Pancreas (tissue), 10 donors: ENCODE results near the gene PNKP. TPM values are rescaled to one million over a fixed set of nuclear protein-coding genes. Genes with fewer than 3 reads are reported as not detected.

ENCODE experiments used
- ATAC-seq, 4 donors: fragments of 200-7000 bp; cut with Tn5 transposase; one replicate each; pipeline versions ENCODE4 v1.8.0 to v1.9.1; 2020; ENCODE audit warnings: mild to moderate bottlenecking in 4 of 4, moderate library complexity in 4 of 4
- DNase-seq, 6 donors: peaks; one replicate each; pipeline ENCODE4 v3.0.0-alpha.2; 2020
- FAIRE-seq: peaks from 2 replicates; lab custom pipeline; 2012; peaks lifted over from hg19 to GRCh38; lab: Jason Lieb, UNC
- H3K27ac ChIP-seq, 4 donors: fragments of 200-600 bp; sonication (generic); 1 replicate in 3 of 4; 2 replicates in 1 of 4; pipeline versions ENCODE4 v1.5.0 to v1.8.0; 2020
- H3K27me3 ChIP-seq, 4 donors: fragments of 200-600 bp; one replicate each; pipeline ENCODE4 v1.8.0; 2021
- H3K36me3 ChIP-seq, 3 donors: fragments of 200-600 bp; sonication (generic) in 1 of 3; one replicate each; pipeline versions ENCODE4 v1.5.0 to v1.8.0; 2020 to 2021
- H3K4me1 ChIP-seq, 3 donors: fragments of 200-600 bp; one replicate each; pipeline ENCODE4 v1.8.0; 2021
- H3K4me3 ChIP-seq, 4 donors: fragments of 200-600 bp; sonication (generic) in 2 of 4; one replicate each; pipeline versions ENCODE4 v1.5.0 to v1.8.0; 2020 to 2021
- H3K9me3 ChIP-seq, 4 donors: fragments of 200-600 bp; one replicate each; pipeline ENCODE4 v1.8.0; 2021
- CTCF ChIP-seq, 4 donors: fragments of 200-600 bp; sonication (generic) in 3 of 4; IDR thresholded peaks; one replicate each; pipeline versions ENCODE4 v1.5.0 to v1.8.0; 2021; ENCODE audit warnings: antibody characterized with exemption in 4 of 4
- WGBS, 2 donors: extraction: QIAGEN DNeasy Blood & Tissue Kit; methylation state at CpG; one replicate each; pipeline ENCODE4 v1.1.7; 2013; 5-methylcytosine and 5-hydroxymethylcytosine counted together
- intact Hi-C, 3 donors: fragments of 100-400 bp; cut with DNase I; formaldehyde crosslinking; loops; one replicate each; pipeline versions ENCODE4 v1.11.1 to v1.14.2; 2022
- polyA plus RNA-seq, 2 donors: library from polyadenylated mRNA; stranded (reverse); fragments of 200-250 nt; gene quantifications; one replicate each; pipeline ENCODE4 v1.2.3, GENCODE V29; 2013
- total RNA-seq, 6 donors: library from RNA; stranded (reverse); fragmentation: NEBNext Ultra II Directional in 4 of 6; extraction: Animal tissue kit (Norgen Biotek cat#: 25700) in 4 of 6; gene quantifications; one replicate each; pipeline versions ENCODE4 v1.2.1 to v1.2.4, GENCODE V29; 2021 to 2023
- donor health status: healthy with polysubstance abuse.
- donor health status: DM: no; HTN: no; CAD: no; lungs with moderate emphysema.
- donor health status: DM: no; HTN: no; CAD: no.
- donor health status: control.
- donor health status: control.
- donor health status: Bipolar disorder and iron deficiency.
- donor health status: DM: yes; HTN: yes; CAD: no.
- donor health status: DM: no; HTN: no; CAD: no.
- donor health status: DM: no; HTN: no; CAD: no.
- donor health status: DM: yes; HTN: yes; CAD: no.

The PNKP gene
- total and polyA plus RNA-seq, 8 donors, result 28.7 to 154 (median 43.7) TPM

GRCh38 chr19:49816590-49816989 is 50.8 kb downstream of the PNKP start:
- FAIRE-seq (no peak), ATAC-seq (no peak), DNase-seq (no peak)
- peak overlapping the region in 1 of 4 donors; percentile 65 for H3K4me3 ChIP-seq
- H3K4me1 ChIP-seq, result peaks cover 25 to 30% (median 26%) of the 10 kb centered on the region in 3 donors
- H3K9me3 ChIP-seq, result no peaks in the 10 kb centered on the region
- no peak for TF ChIP-seq CTCF (IDR thresholded peaks at IDR 0.05)
- H3K27me3 ChIP-seq, result no peaks in the 10 kb centered on the region
- intact Hi-C loops, result no loop called here
- H3K27ac ChIP-seq, result peak overlapping the region; percentile 95 to 99 (median 96)
- WGBS, 2 donors, result 51 to 67% methylated on average over 14 of the region's 14 CpGs
- H3K36me3 ChIP-seq, result no peaks in the 10 kb centered on the region

GRCh38 chr19:49814010-49814409 is 53.4 kb downstream of the PNKP start:
- no peak for DNase-seq
- TF ChIP-seq CTCF (IDR thresholded peaks at IDR 0.05), result no peak
- WGBS, 2 donors, result 81 to 83% methylated on average over 1 of the region's 1 CpG
- no peaks in the 10 kb centered on the region for H3K27me3 ChIP-seq
- peak overlapping the region; percentile 67 to 87 (median 79) for H3K27ac ChIP-seq
- no peak for FAIRE-seq
- no peaks in the 10 kb centered on the region for H3K9me3 ChIP-seq
- H3K4me1 ChIP-seq, result peaks cover 9 to 20% (median 13%) of the 10 kb centered on the region in 3 donors
- ATAC-seq, result no peak
- H3K4me3 ChIP-seq, result peak overlapping the region in 2 of 4 donors; percentile 69 to 73
- intact Hi-C loops, result no loop called here
- H3K36me3 ChIP-seq, result no peaks in the 10 kb centered on the region

- H3K27ac ChIP-seq, result peak within 1 kb of the TSS; percentile 67 to 87 (median 79)
- DNase-seq, result peak; percentile 90 to 98 (median 96)
- no peaks in the 10 kb centered on the region for H3K9me3 ChIP-seq
- no peaks in the 10 kb centered on the region for H3K27me3 ChIP-seq
- peak within 1 kb of the TSS; percentile 54 to 73 (median 67) for H3K4me3 ChIP-seq
- ATAC-seq, result peak; percentile 59 to 74 (median 66)
- H3K36me3 ChIP-seq, result no peaks in the 10 kb centered on the region
- peak; percentile 97 for FAIRE-seq
- TF ChIP-seq CTCF (IDR thresholded peaks at IDR 0.05), result no peak
- intact Hi-C loops, result no loop called here
- 1% methylated on average over 45 of the region's 45 CpGs for WGBS, 2 donors
- H3K4me1 ChIP-seq, result peaks cover 8 to 17% (median 10%) of the 10 kb centered on the region in 3 donors
Measured at GRCh38 chr19:49812997-49813861, 54.1 kb downstream of the PNKP start, which contains the start of gene FUZ. Gene FUZ (minus strand): TSS chr19:49813292. CDS start chr19:49813106, 186 bp downstream.

- peaks cover 8 to 17% (median 10%) of the 10 kb centered on the region in 3 donors for H3K4me1 ChIP-seq
- WGBS, 2 donors, result 41 to 44% methylated on average over 11 of the region's 11 CpGs
- no peaks in the 10 kb centered on the region for H3K36me3 ChIP-seq
- H3K27ac ChIP-seq, result peak overlapping the region; percentile 67 to 87 (median 79)
- FAIRE-seq, result no peak
- intact Hi-C loops, result no loop called here
- no peaks in the 10 kb centered on the region for H3K9me3 ChIP-seq
- no peak for ATAC-seq
- DNase-seq, result no peak
- no peak for TF ChIP-seq CTCF (IDR thresholded peaks at IDR 0.05)
- H3K27me3 ChIP-seq, result no peaks in the 10 kb centered on the region
- H3K4me3 ChIP-seq, result peak overlapping the region; percentile 54 to 73 (median 67)
Measured at GRCh38 chr19:49812452-49812996, 54.9 kb downstream of the PNKP start.
